ENCODE results near the gene MSANTD2.

Gene MSANTD2

GRCh38 chr11:124722176-124722575 lies 78.0 kb downstream of the MSANTD2 start:
- no peak overlapping the region for H3K4me2 ChIP-seq (ENCODE audit: low read length)
- no peaks in the 10 kb centered on the region for H3K79me2 ChIP-seq (ENCODE audit: insufficient read depth, low read length)
- H3K36me3 ChIP-seq (ENCODE audit: insufficient read depth, low read length): no peaks in the 10 kb centered on the region
- no peaks in the 10 kb centered on the region for H3K27me3 ChIP-seq (ENCODE audit: insufficient read depth, low read length)
- no peaks in the 10 kb centered on the region for H3K9me2 ChIP-seq (ENCODE audit: low read depth, low read length)
- no peak overlapping the region for H3K9ac ChIP-seq (ENCODE audit: low read length)
- H3K9me3 ChIP-seq (ENCODE audit: low read length): no peaks in the 10 kb centered on the region
- no peak overlapping the region for H3K4me3 ChIP-seq (ENCODE audit: low read depth, low read length, poor library complexity, severe bottlenecking)
- no peaks in the 10 kb centered on the region for H3F3A ChIP-seq (ENCODE audit: insufficient read depth, low read length)
- no peak for TF ChIP-seq CTCF (IDR thresholded peaks at IDR 0.05; ENCODE audit: low read length)
- TF ChIP-seq EZH2 (IDR thresholded peaks at IDR 0.05; ENCODE audit: borderline replicate concordance, low read length): no peak
- H3K4me1 ChIP-seq (ENCODE audit: insufficient read depth, low read length, severe bottlenecking): peaks cover 7% of the 10 kb centered on the region
- no peak overlapping the region for H2AFZ ChIP-seq (ENCODE audit: low read length)
- no peaks in the 10 kb centered on the region for H4K20me1 ChIP-seq (ENCODE audit: insufficient read depth, low read length)
- H3K27ac ChIP-seq (ENCODE audit: low read depth, low read length, poor library complexity, severe bottlenecking): no peak overlapping the region

- Histone ChIP-seq H3K9me2 (ENCODE audit: low read depth, low read length) (no peaks in the 10 kb centered on the region), H3K4me2 (ENCODE audit: low read length) (no peak overlapping the region), H3K36me3 (ENCODE audit: insufficient read depth, low read length) (no peaks in the 10 kb centered on the region), H3K27me3 (ENCODE audit: insufficient read depth, low read length) (no peaks in the 10 kb centered on the region), H3K27ac (ENCODE audit: low read depth, low read length, poor library complexity, severe bottlenecking) (no peak overlapping the region), H3K4me1 (ENCODE audit: insufficient read depth, low read length, severe bottlenecking) (no peaks in the 10 kb centered on the region), H4K20me1 (ENCODE audit: insufficient read depth, low read length) (no peaks in the 10 kb centered on the region), H3K9me3 (ENCODE audit: low read length) (no peaks in the 10 kb centered on the region), H3K4me3 (ENCODE audit: low read depth, low read length, poor library complexity, severe bottlenecking) (no peak overlapping the region), H3K9ac (ENCODE audit: low read length) (no peak overlapping the region), H2AFZ (ENCODE audit: low read length) (no peak overlapping the region), H3K79me2 (ENCODE audit: insufficient read depth, low read length) (no peaks in the 10 kb centered on the region), H3F3A (ENCODE audit: insufficient read depth, low read length) (no peaks in the 10 kb centered on the region)
- no peak for TF ChIP-seq CTCF (IDR thresholded peaks at IDR 0.05; ENCODE audit: low read length)
- TF ChIP-seq EZH2 (IDR thresholded peaks at IDR 0.05; ENCODE audit: borderline replicate concordance, low read length): no peak
Measured at GRCh38 chr11:124719534-124719933, 80.7 kb downstream of the MSANTD2 start.

- no peak overlapping the region for H3K4me2 ChIP-seq (ENCODE audit: low read length)
- no peak overlapping the region for H3K9ac ChIP-seq (ENCODE audit: low read length)
Measured at GRCh38 chr11:124718801-124719200, 81.4 kb downstream of the MSANTD2 start.

More at GRCh38 chr11:124718801-124719200, 81.4 kb downstream of the MSANTD2 start:
- H3F3A ChIP-seq (ENCODE audit: insufficient read depth, low read length): no peaks in the 10 kb centered on the region
- no peak overlapping the region for H2AFZ ChIP-seq (ENCODE audit: low read length)
- no peak overlapping the region for H3K27ac ChIP-seq (ENCODE audit: low read depth, low read length, poor library complexity, severe bottlenecking)
- no peaks in the 10 kb centered on the region for H3K4me1 ChIP-seq (ENCODE audit: insufficient read depth, low read length, severe bottlenecking)
- no peaks in the 10 kb centered on the region for H3K79me2 ChIP-seq (ENCODE audit: insufficient read depth, low read length)
- no peaks in the 10 kb centered on the region for H3K9me3 ChIP-seq (ENCODE audit: low read length)
- no peaks in the 10 kb centered on the region for H3K27me3 ChIP-seq (ENCODE audit: insufficient read depth, low read length)
- no peaks in the 10 kb centered on the region for H4K20me1 ChIP-seq (ENCODE audit: insufficient read depth, low read length)
- TF ChIP-seq CTCF (IDR thresholded peaks at IDR 0.05; ENCODE audit: low read length): no peak
- no peak for TF ChIP-seq EZH2 (IDR thresholded peaks at IDR 0.05; ENCODE audit: borderline replicate concordance, low read length)
- no peak overlapping the region for H3K4me3 ChIP-seq (ENCODE audit: low read depth, low read length, poor library complexity, severe bottlenecking)
- no peaks in the 10 kb centered on the region for H3K9me2 ChIP-seq (ENCODE audit: low read depth, low read length)
- H3K36me3 ChIP-seq (ENCODE audit: insufficient read depth, low read length): no peaks in the 10 kb centered on the region

Data from OCI-LY1 (cell line).